A549 (cell line): ENCODE measurements around the gene ERBB2. TPM values are rescaled to one million over a fixed set of nuclear protein-coding genes. Genes with fewer than 3 reads are reported as not detected.
A peak's percentile ranks its signal among the peaks of the same experiment; 100 is the strongest.

ENCODE experiments used
- ATAC-seq, 2 experiments: fragments of 200-7000 bp in 1 of 2; fragments of >200 bp in 1 of 2; cut with Nextera tagmentation in 1 of 2; cut with Tn5 transposase in 1 of 2; 3 replicates each; pipeline versions ENCODE4 v1.8.0 to v1.9.1; 2018 to 2020; ENCODE audit warnings: mild to moderate bottlenecking in 1 of 2, moderate library complexity in 1 of 2
- CTCF ChIA-PET: fragments of 300-600 bp; sonication (Branson Sonifier 250); formaldehyde crosslinking; extraction: SDS; loops from one replicate; lab custom pipeline; 2021; ENCODE audit warnings: antibody characterized with exemption, inconsistent platforms; lab: Yijun Ruan, JAX
- POLR2A ChIA-PET: fragments of 350-600 bp; formaldehyde crosslinking; extraction: SDS; loops from one replicate; lab custom pipeline; 2021; ENCODE audit warnings: antibody characterized with exemption, inconsistent platforms; lab: Yijun Ruan, JAX
- DNase-seq, 2 experiments: peaks; one replicate each; pipeline versions ENCODE4 v3.0.0 to v3.0.0-alpha.2; 2011 to 2016; ENCODE audit warnings: low read depth in 1 of 2, low spot score in 1 of 2
- FAIRE-seq: peaks from 2 replicates; lab custom pipeline; 2011; peaks lifted over from hg19 to GRCh38; lab: Jason Lieb, UNC
- H3K27ac ChIP-seq, 2 experiments: fragments of >200 bp; sonication (Bioruptor Twin); formaldehyde crosslinking; 3 replicates each; pipeline ENCODE4 v1.5.1; 2016 to 2017
- H3K4me1 ChIP-seq: fragments of >200 bp; sonication (Bioruptor Twin); formaldehyde crosslinking; 3 replicates; pipeline ENCODE4 v1.6.1; 2016
- H3K4me2 ChIP-seq: fragments of >200 bp; sonication (Bioruptor Twin); formaldehyde crosslinking; 3 replicates; pipeline ENCODE4 v1.6.1; 2016
- H3K4me3 ChIP-seq: fragments of >200 bp; sonication (Bioruptor Twin); formaldehyde crosslinking; 3 replicates; pipeline ENCODE4 v1.5.1; 2016
- H3K9me3 ChIP-seq: fragments of >200 bp; sonication (Bioruptor Twin); formaldehyde crosslinking; 3 replicates; pipeline ENCODE4 v1.6.1; 2016
- CEBPB ChIP-seq, 2 experiments: fragments of >200 bp in 1 of 2; sonication (Bioruptor Twin) in 1 of 2; formaldehyde crosslinking in 1 of 2; IDR thresholded peaks; 2 replicates each; pipeline ENCODE4 v1.6.1; 2012 to 2016
- EHF ChIP-seq: fragments of 250-450 bp; sonication (Bioruptor Pico); IDR thresholded peaks from 2 replicates; pipeline ENCODE4 v1.5.0; 2020; ENCODE audit warnings: mild to moderate bottlenecking
- FOSL2 ChIP-seq, 2 experiments: fragments of 450-650 bp in 1 of 2; fragments of >200 bp in 1 of 2; sonication (Bioruptor Twin) in 1 of 2; formaldehyde crosslinking; IDR thresholded peaks; 2 replicates each; pipeline versions ENCODE4 v1.5.0 to v1.6.1; 2016 to 2020; ENCODE audit warnings: mild to moderate bottlenecking in 1 of 2, moderate library complexity in 1 of 2
- GATA3 ChIP-seq: IDR thresholded peaks from 2 replicates; pipeline ENCODE4 v1.6.1; 2012; ENCODE audit warnings: borderline replicate concordance
- HDAC2 ChIP-seq: fragments of 200-600 bp; sonication (generic); IDR thresholded peaks from 2 replicates; pipeline ENCODE4 v1.6.1; 2016
- MYC ChIP-seq: IDR thresholded peaks from 2 replicates; pipeline ENCODE4 v1.6.1; 2012; ENCODE audit warnings: mild to moderate bottlenecking, inconsistent platforms, low read length, improper control_type of control experiment, borderline replicate concordance
- POLR2AphosphoS2 ChIP-seq: conservative IDR thresholded peaks from 2 replicates; pipeline ENCODE4 v1.6.1; 2012; ENCODE audit warnings: low read length, improper control_type of control experiment, inconsistent platforms
- RCOR1 ChIP-seq: fragments of 150-350 bp; IDR thresholded peaks from 2 replicates; pipeline ENCODE4 v1.6.1; 2014; ENCODE audit warnings: antibody characterized with exemption, low read length, low read depth
- SMC3 ChIP-seq: fragments of >200 bp; sonication (Bioruptor Twin); formaldehyde crosslinking; IDR thresholded peaks from 3 replicates; pipeline ENCODE4 v1.6.1; 2018; ENCODE audit warnings: inconsistent platforms
- TP53 ChIP-seq: fragments of 250-450 bp; sonication (Bioruptor Pico); IDR thresholded peaks from 2 replicates; pipeline ENCODE4 v1.5.0; 2021; ENCODE audit warnings: mild to moderate bottlenecking, moderate library complexity
- ZSCAN20 ChIP-seq: fragments of 250-450 bp; sonication (Bioruptor Pico); IDR thresholded peaks from 2 replicates; pipeline ENCODE4 v1.8.0; 2022; ENCODE audit warnings: mild to moderate bottlenecking, moderate library complexity
- WGBS: methylation state at CpG from one replicate; pipeline ENCODE4 v1.1.6; 2017; ENCODE audit errors: missing lambda C conversion rate; 5-methylcytosine and 5-hydroxymethylcytosine counted together
- polyA plus RNA-seq, 4 experiments: library from polyadenylated mRNA; depleted of rRNA in 3 of 4; stranded (reverse); fragments of >200 nt; fragmentation: RNase III in 1 of 4; extraction: RNeasy Plus Mini Kit Qiagen cat#74134 plus additional on column Dnase treatment in 1 of 4; gene quantifications; 2 replicates in 3 of 4; 3 replicates in 1 of 4; pipeline ENCODE4 v1.2.3, GENCODE V29; 2011 to 2017
- TF ChIP-seq, protein P1 (sequence below): fragments of 150-350 bp; IDR thresholded peaks from 2 replicates; pipeline ENCODE4 v1.6.1; 2014; ENCODE audit warnings: low read depth, mild to moderate bottlenecking, low read length
- TF ChIP-seq, protein P2 (sequence below): IDR thresholded peaks from 2 replicates; pipeline ENCODE4 v1.6.1; 2012; ENCODE audit warnings: low read depth, borderline replicate concordance
- TF ChIP-seq, protein P3 (sequence below): IDR thresholded peaks from 2 replicates; pipeline ENCODE4 v1.6.1; 2012

The ERBB2 gene
- polyA plus RNA-seq, 2 of the 4 experiments (the other 2 are of a cell fraction), result 22.4 to 32.0 TPM

DNA sequence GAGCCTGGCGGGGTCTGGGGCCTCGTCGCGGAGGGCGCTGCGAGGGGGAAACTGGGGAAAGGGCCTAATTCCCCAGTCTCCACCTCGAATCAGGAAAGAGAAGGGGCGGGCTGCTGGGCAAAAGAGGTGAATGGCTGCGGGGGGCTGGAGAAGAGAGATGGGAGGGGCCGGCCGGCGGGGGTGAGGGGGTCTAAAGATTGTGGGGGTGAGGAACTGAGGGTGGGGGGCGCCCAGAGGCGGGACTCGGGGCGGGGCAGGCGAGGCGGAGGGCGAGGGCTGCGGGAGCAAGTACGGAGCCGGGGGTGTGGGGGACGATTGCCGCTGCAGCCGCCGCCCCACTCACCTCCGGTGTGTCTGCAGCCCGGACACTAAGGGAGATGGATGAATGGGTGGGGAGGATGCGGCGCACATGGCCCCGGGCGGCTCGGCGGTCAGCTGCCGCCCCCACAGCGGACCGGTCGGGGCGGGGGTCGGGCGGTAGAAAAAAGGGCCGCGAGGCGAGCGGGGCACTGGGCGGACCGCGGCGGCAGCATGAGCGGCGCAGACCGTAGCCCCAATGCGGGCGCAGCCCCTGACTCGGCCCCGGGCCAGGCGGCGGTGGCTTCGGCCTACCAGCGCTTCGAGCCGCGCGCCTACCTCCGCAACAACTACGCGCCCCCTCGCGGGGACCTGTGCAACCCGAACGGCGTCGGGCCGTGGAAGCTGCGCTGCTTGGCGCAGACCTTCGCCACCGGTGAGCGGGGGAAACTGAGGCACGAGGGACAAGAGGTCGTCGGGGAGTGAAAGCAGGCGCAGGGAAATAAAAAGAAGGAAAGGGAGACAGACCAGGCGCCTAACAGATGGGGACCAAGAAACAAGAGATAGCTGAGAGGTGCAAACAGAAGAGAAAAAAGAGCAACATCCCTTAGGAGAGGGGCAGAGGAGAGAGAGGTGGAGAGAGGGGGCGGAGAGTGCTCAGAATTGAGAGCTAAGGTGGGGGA lies 31.6 kb upstream of the ERBB2 start, which contains the start of gene PNMT (continued):
- TF ChIP-seq MYC, result 0 out of 2 replicates have a peak, but pooled peaks have one; percentile 18

DNA sequence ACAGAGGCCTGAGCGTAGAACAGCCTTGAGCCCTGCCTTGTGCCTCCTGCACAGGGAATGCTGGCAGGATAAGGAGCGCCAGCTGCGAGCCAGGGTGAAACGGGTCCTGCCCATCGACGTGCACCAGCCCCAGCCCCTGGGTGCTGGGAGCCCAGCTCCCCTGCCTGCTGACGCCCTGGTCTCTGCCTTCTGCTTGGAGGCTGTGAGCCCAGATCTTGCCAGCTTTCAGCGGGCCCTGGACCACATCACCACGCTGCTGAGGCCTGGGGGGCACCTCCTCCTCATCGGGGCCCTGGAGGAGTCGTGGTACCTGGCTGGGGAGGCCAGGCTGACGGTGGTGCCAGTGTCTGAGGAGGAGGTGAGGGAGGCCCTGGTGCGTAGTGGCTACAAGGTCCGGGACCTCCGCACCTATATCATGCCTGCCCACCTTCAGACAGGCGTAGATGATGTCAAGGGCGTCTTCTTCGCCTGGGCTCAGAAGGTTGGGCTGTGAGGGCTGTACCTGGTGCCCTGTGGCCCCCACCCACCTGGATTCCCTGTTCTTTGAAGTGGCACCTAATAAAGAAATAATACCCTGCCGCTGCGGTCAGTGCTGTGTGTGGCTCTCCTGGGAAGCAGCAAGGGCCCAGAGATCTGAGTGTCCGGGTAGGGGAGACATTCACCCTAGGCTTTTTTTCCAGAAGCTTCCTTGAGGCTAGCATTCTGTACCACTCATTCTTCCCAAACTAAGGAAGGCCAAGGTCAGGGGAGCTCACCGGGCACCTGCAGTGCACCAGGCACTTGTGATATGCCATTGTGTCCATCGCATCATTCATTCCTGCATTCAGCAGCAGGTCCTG lies 29.7 kb upstream of the ERBB2 start:
- ChIA-PET POLR2A (interaction anchor here (1.3 kb wide), 1 partner anchor 18 kb away, joined by 4 read pairs; the partner anchor contains the start of gene PGAP3), CTCF (interaction anchor here (1.0 to 50.7 kb wide), 11 partner anchors 8 to 123 kb away, joined by 3 to 1391 read pairs (median 7); partner anchors contain the start of genes ERBB2, MIEN1, PGAP3 and PPP1R1B)
- Histone ChIP-seq H3K4me3 (no peak overlapping the region), H3K27ac (no peak overlapping the region), H3K4me2 (no peak overlapping the region), H3K4me1 (peaks cover 40% of the 10 kb centered on the region), H3K9me3 (no peaks in the 10 kb centered on the region)
- FAIRE-seq, result no peak
- no peak for ATAC-seq
- TF ChIP-seq CEBPB (IDR thresholded peaks at IDR 0.05) (no peak), RCOR1 (no peak), EHF (CRISPR knock-in tag) (no peak), HDAC2 (no peak), SMC3 (no peak), ZSCAN20 (no peak), FOSL2 (IDR thresholded peaks at IDR 0.05) (no peak), FOSL2 (CRISPR knock-in tag; IDR thresholded peaks at IDR 0.05) (no peak), GATA3 (no peak)
- TF ChIP-seq, protein P1, sequence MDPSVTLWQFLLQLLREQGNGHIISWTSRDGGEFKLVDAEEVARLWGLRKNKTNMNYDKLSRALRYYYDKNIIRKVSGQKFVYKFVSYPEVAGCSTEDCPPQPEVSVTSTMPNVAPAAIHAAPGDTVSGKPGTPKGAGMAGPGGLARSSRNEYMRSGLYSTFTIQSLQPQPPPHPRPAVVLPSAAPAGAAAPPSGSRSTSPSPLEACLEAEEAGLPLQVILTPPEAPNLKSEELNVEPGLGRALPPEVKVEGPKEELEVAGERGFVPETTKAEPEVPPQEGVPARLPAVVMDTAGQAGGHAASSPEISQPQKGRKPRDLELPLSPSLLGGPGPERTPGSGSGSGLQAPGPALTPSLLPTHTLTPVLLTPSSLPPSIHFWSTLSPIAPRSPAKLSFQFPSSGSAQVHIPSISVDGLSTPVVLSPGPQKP, result no peak
- TF ChIP-seq, protein P2, sequence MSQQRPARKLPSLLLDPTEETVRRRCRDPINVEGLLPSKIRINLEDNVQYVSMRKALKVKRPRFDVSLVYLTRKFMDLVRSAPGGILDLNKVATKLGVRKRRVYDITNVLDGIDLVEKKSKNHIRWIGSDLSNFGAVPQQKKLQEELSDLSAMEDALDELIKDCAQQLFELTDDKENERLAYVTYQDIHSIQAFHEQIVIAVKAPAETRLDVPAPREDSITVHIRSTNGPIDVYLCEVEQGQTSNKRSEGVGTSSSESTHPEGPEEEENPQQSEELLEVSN, result no peak
- DNase-seq, result no peak
- 93% methylated on average over 23 of the region's 23 CpGs for WGBS

DNA sequence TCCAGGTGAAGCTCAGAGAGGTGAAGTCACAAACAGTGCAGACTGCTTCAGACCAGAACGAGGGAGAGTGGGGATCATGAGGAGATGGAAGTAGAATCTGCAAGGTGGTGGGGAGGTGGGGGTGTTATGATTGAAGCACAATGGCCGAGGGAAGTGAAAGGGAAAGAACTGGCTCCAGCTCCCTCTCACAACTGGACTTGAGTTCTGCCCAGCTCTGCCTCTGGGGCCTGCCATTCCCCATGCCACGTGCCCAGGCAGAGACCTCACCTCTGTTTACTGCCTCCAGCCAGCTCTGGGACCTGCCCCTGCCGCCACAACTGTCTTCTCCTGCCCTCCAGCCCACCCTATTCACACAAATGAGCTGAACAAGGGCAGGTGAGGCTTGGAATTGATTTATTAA lies 29.1 kb upstream of the ERBB2 start:
- Histone ChIP-seq H3K4me3 (no peak overlapping the region), H3K4me1 (peaks cover 37% of the 10 kb centered on the region), H3K27ac (no peak overlapping the region), H3K4me2 (no peak overlapping the region), H3K9me3 (no peaks in the 10 kb centered on the region)
- FAIRE-seq (no peak), DNase-seq (no peak), ATAC-seq (no peak)
- ChIA-PET POLR2A (interaction anchor here (1.3 kb wide), 1 partner anchor 17 kb away, joined by 4 read pairs; the partner anchor contains the start of gene PGAP3), CTCF (interaction anchor here (1.0 to 50.7 kb wide), 12 partner anchors 9 to 123 kb away, joined by 3 to 1391 read pairs (median 6); partner anchors contain the start of genes ERBB2, MIEN1, PGAP3 and PPP1R1B)
- 46% methylated on average over 4 of the region's 4 CpGs for WGBS
- no peak for TF ChIP-seq POLR2AphosphoS2
- TF ChIP-seq RCOR1, result no peak
- TF ChIP-seq SMC3, result no peak
- TF ChIP-seq, protein P3, sequence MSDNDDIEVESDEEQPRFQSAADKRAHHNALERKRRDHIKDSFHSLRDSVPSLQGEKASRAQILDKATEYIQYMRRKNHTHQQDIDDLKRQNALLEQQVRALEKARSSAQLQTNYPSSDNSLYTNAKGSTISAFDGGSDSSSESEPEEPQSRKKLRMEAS, result no peak
- TF ChIP-seq TP53 (CRISPR knock-in tag), result no peak
